Prostate gland (tissue), 2 donors: Measurements from ENCODE around the gene IRAK3. TPM values are rescaled to one million over a fixed set of nuclear protein-coding genes. Genes with fewer than 3 reads are reported as not detected.

ENCODE experiments used
- DNase-seq: peaks from one replicate; pipeline ENCODE4 v3.0.0-alpha.2; 2019; ENCODE audit warnings: low spot score
- H3K27ac ChIP-seq, 2 donors: fragments of 200-600 bp; sonication (generic); 2 replicates each; pipeline ENCODE4 v1.5.1; 2017 to 2019
- H3K27me3 ChIP-seq: fragments of 200-600 bp; sonication (generic); replicated peaks from 2 replicates; pipeline ENCODE4 v1.5.1; 2019; ENCODE audit not compliant: insufficient read depth
- H3K36me3 ChIP-seq, 2 donors: fragments of 200-600 bp; sonication (generic); 1 replicate in 1 of 2; 2 replicates in 1 of 2; pipeline versions ENCODE4 v1.5.1 to v1.8.1; 2017 to 2019
- H3K4me1 ChIP-seq: fragments of 200-600 bp; sonication (generic); replicated peaks from 2 replicates; pipeline ENCODE4 v1.5.1; 2019
- H3K4me3 ChIP-seq, 2 donors: fragments of 200-600 bp; sonication (generic); 2 replicates each; pipeline ENCODE4 v1.5.1; 2017 to 2019
- H3K9me3 ChIP-seq: fragments of 200-600 bp; sonication (generic); 2 replicates; pipeline ENCODE4 v1.5.1; 2017
- CTCF ChIP-seq, 4 experiments: fragments of 200-600 bp in 2 of 4; fragments of 450-650 bp in 2 of 4; sonication (generic) in 2 of 4; IDR thresholded peaks; 1 replicate in 3 of 4; 2 replicates in 1 of 4; pipeline ENCODE4 v1.5.1; 2016 to 2019; ENCODE audit warnings: antibody characterized with exemption in 4 of 4, mild to moderate bottlenecking in 2 of 4, moderate library complexity in 2 of 4
- POLR2A ChIP-seq: fragments of 450-650 bp; IDR thresholded peaks from one replicate; pipeline ENCODE4 v1.6.1; 2016; ENCODE audit warnings: antibody characterized with exemption, mild to moderate bottlenecking
- POLR2AphosphoS5 ChIP-seq: sonication (generic); formaldehyde crosslinking; IDR thresholded peaks from one replicate; pipeline ENCODE4 v1.6.1; 2017; ENCODE audit warnings: antibody characterized with exemption
- WGBS: methylation state at CpG from one replicate; pipeline ENCODE4 v1.1.5; 2018; 5-methylcytosine and 5-hydroxymethylcytosine counted together
- intact Hi-C: fragments of 100-400 bp; cut with DNase I; formaldehyde crosslinking; loops from one replicate; pipeline ENCODE4 v1.14.2; 2022
- total RNA-seq, 2 donors: library from RNA; depleted of rRNA; stranded (reverse); fragments of >200 nt; gene quantifications; one replicate each; pipeline ENCODE4 v1.1.0, GENCODE V29; 2016

The IRAK3 gene
- 1 to 10 TPM; 4.5 to 9.5 TPM for total RNA-seq

GRCh38 chr12:66188584-66189485, at the start of gene IRAK3:
TSS of gene IRAK3 (plus strand) at chr12:66189214. CDS start at chr12:66189300, 86 bp downstream.
- Histone ChIP-seq H3K27me3 (no peaks in the 10 kb centered on the region), H3K36me3 (no peaks in the 10 kb centered on the region), H3K9me3 (no peaks in the 10 kb centered on the region), H3K27ac (peak within 1 kb of the TSS; percentile 63 to 76), H3K4me3 (peak within 1 kb of the TSS; percentile 37 to 43), H3K4me1 (no peaks in the 10 kb centered on the region)
- WGBS, result 19% methylated on average over 82 of the region's 82 CpGs
- peak; percentile 55 for DNase-seq
- intact Hi-C loops, result loop anchor here (10.0 kb wide), 2 partner anchors 46 to 1076 kb away; partner anchors contain the start of gene CAND1
- TF ChIP-seq POLR2AphosphoS5 (peak; percentile 74), POLR2A (peak; percentile 65), CTCF (IDR thresholded peaks at IDR 0.05) (no peak)

GRCh38 chr12:66139328-66139727, 49.7 kb upstream of the IRAK3 start:
- intact Hi-C loops, result no loop called here
- 97% methylated on average over 2 of the region's 2 CpGs for WGBS
- H3K36me3 ChIP-seq, result peaks cover 0 to 16% of the 10 kb centered on the region in 2 donors

GRCh38 chr12:66140731-66141130, 48.3 kb upstream of the IRAK3 start:
- Histone ChIP-seq H3K36me3 (peaks cover 0 to 16% of the 10 kb centered on the region in 2 donors), H3K9me3 (no peaks in the 10 kb centered on the region)
- intact Hi-C loops, result loop anchor here (10.0 kb wide), 1 partner anchor 164 kb away; the partner anchor contains the start of gene HELB

More at GRCh38 chr12:66139328-66139727, 49.7 kb upstream of the IRAK3 start:
- no peak overlapping the region for H3K27ac ChIP-seq
- no peak overlapping the region for H3K4me3 ChIP-seq
- H3K27me3 ChIP-seq, result no peaks in the 10 kb centered on the region
- DNase-seq, result no peak
- no peaks in the 10 kb centered on the region for H3K4me1 ChIP-seq
- no peak for TF ChIP-seq POLR2AphosphoS5
- TF ChIP-seq CTCF (IDR thresholded peaks at IDR 0.05), result no peak
- no peak for TF ChIP-seq POLR2A
- no peaks in the 10 kb centered on the region for H3K9me3 ChIP-seq

GRCh38 chr12:66141299-66141698, 47.7 kb upstream of the IRAK3 start:
- no peak for TF ChIP-seq POLR2A
- TF ChIP-seq POLR2AphosphoS5, result no peak
- TF ChIP-seq CTCF (IDR thresholded peaks at IDR 0.05), result no peak
- H3K27me3 ChIP-seq, result no peaks in the 10 kb centered on the region
- intact Hi-C loops, result loop anchor here (10.0 kb wide), 1 partner anchor 164 kb away; the partner anchor contains the start of gene HELB
- H3K27ac ChIP-seq, result no peak overlapping the region
- no peak for DNase-seq
- H3K36me3 ChIP-seq, result peaks cover 0 to 16% of the 10 kb centered on the region in 2 donors
- H3K4me3 ChIP-seq, result no peak overlapping the region
- no peaks in the 10 kb centered on the region for H3K9me3 ChIP-seq
- H3K4me1 ChIP-seq, result peaks cover 3% of the 10 kb centered on the region
- 94% methylated on average over 2 of the region's 2 CpGs for WGBS

More at GRCh38 chr12:66140731-66141130, 48.3 kb upstream of the IRAK3 start:
- no peak for DNase-seq
- Histone ChIP-seq H3K27me3 (no peaks in the 10 kb centered on the region), H3K4me3 (no peak overlapping the region), H3K4me1 (peaks cover 3% of the 10 kb centered on the region), H3K27ac (no peak overlapping the region)
- TF ChIP-seq CTCF (IDR thresholded peaks at IDR 0.05), result no peak
- TF ChIP-seq POLR2AphosphoS5, result no peak
- no peak for TF ChIP-seq POLR2A
